Thoracic aorta (tissue), 2 donors: ENCODE results near the gene PFKFB3. TPM values are rescaled to one million over a fixed set of nuclear protein-coding genes. Genes with fewer than 3 reads are reported as not detected.

Source experiments
- ATAC-seq: fragments of 150-250 bp; one replicate; pipeline ENCODE4 v1.8.0; 2017; ENCODE audit warnings: low read depth; ENCODE audit not compliant: insufficient number of reproducible peaks, low FRiP score
- DNase-seq: peaks from one replicate; pipeline ENCODE4 v3.0.0-alpha.2; 2020; ENCODE audit warnings: low spot score
- H3K27ac ChIP-seq, 2 donors: fragments of 200-600 bp; sonication (generic); 1 replicate in 1 of 2; 2 replicates in 1 of 2; pipeline ENCODE4 v1.5.1; 2016; ENCODE audit warnings: mild to moderate bottlenecking in 2 of 2, moderate library complexity in 2 of 2
- H3K27me3 ChIP-seq: fragments of 200-600 bp; sonication (generic); replicated peaks from 2 replicates; pipeline ENCODE4 v1.6.0; 2016; ENCODE audit warnings: mild to moderate bottlenecking; ENCODE audit not compliant: insufficient read depth
- H3K36me3 ChIP-seq: fragments of 200-600 bp; sonication (generic); one replicate; pipeline ENCODE4 v1.5.1; 2016
- H3K4me1 ChIP-seq, 2 donors: fragments of 200-600 bp; sonication (generic); 1 replicate in 1 of 2; 2 replicates in 1 of 2; pipeline versions ENCODE4 v1.5.1 to v1.6.0; 2016; ENCODE audit warnings: low read depth in 2 of 2, mild to moderate bottlenecking in 1 of 2; ENCODE audit not compliant: control insufficient read depth in 1 of 2
- H3K4me3 ChIP-seq: fragments of 200-600 bp; sonication (generic); 2 replicates; pipeline ENCODE4 v1.5.1; 2016; ENCODE audit warnings: mild to moderate bottlenecking
- H3K9me3 ChIP-seq: fragments of 200-600 bp; sonication (generic); 2 replicates; pipeline ENCODE4 v1.5.1; 2016
- total RNA-seq, 2 donors: library from RNA; depleted of rRNA; stranded (reverse); fragments of >200 nt; gene quantifications; one replicate each; pipeline versions ENCODE4 v1.1.0 to v1.2.3, GENCODE V29; 2016
- TF ChIP-seq, protein P1 (sequence below): fragments of 200-600 bp; sonication (generic); IDR thresholded peaks from one replicate; pipeline ENCODE4 v1.5.1; 2019; ENCODE audit warnings: antibody characterized with exemption

The PFKFB3 gene
- total RNA-seq, 2 donors from 2014 or later, result 151 to 311 TPM

DNA sequence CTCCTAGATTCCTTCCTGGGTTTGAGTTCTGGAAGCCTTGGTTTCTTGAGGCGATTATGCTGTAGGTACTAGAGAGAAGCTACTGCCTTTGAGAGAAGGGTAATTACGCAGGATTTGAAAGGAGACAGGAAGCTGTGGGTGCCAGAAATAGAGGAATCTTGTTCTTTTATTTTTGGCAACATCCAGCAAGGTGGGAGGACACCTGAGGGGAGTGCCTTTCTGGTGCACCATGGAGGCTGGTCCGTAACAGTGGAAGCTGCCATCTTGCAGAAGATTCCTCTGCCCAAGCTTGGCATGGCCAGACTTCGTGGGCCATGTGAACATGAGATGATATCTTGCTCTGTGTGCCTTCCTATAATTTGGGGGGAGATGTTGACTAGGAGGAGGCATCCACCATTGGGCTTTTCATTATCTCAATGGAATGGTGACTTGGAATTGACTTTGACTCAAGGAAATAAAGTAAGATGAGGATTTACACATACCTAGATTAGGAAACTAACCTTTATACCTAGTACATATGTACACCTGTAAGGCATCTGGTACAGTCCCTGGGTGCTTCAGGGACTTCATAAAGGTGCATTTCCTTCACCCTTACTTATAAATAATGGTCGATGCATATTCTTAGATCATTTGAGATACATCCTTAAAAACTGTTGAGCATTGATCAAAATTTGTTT lies 98.2 kb downstream of the PFKFB3 start:
- Histone ChIP-seq H3K36me3 (no peaks in the 10 kb centered on the region), H3K4me3 (peak overlapping the region; percentile 43), H3K27ac (peak overlapping the region; percentile 43 to 81), H3K27me3 (no peaks in the 10 kb centered on the region), H3K9me3 (no peaks in the 10 kb centered on the region), H3K4me1 (peaks cover 40 to 62% of the 10 kb centered on the region in 2 donors)
- TF ChIP-seq, protein P1, sequence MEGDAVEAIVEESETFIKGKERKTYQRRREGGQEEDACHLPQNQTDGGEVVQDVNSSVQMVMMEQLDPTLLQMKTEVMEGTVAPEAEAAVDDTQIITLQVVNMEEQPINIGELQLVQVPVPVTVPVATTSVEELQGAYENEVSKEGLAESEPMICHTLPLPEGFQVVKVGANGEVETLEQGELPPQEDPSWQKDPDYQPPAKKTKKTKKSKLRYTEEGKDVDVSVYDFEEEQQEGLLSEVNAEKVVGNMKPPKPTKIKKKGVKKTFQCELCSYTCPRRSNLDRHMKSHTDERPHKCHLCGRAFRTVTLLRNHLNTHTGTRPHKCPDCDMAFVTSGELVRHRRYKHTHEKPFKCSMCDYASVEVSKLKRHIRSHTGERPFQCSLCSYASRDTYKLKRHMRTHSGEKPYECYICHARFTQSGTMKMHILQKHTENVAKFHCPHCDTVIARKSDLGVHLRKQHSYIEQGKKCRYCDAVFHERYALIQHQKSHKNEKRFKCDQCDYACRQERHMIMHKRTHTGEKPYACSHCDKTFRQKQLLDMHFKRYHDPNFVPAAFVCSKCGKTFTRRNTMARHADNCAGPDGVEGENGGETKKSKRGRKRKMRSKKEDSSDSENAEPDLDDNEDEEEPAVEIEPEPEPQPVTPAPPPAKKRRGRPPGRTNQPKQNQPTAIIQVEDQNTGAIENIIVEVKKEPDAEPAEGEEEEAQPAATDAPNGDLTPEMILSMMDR, result no peak
- ATAC-seq (no peak), DNase-seq (no peak)

DNA sequence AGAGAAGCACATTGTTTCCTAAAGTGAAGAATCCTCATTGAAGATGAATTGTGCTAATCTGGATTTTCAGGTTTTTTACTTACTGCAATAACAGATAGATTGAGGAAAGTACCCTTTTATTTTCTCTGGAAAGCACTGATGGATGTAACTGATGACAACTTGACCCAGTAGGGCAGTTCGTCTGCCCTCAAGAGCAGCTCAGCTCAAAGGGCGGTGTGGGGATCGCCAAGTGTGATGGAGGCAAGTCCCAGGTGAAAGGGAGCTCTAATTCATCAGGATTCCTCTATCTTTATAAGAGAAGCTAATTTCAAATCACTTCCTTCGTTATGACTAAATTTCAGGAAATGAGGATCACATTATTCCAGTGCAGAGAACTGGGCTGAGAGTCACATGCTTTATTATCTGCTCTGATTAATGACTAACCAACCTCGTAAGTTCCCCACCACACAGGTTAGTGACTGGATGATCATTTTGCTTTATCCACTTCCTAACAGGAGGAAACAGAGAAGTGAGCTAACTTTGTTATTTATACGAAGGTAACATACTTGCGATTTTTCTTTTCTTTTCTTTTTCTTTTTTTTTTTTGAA lies 98.8 kb downstream of the PFKFB3 start:
- TF ChIP-seq, protein P1, result no peak
- Histone ChIP-seq H3K9me3 (no peaks in the 10 kb centered on the region), H3K27me3 (no peaks in the 10 kb centered on the region), H3K4me3 (no peak overlapping the region), H3K27ac (no peak overlapping the region), H3K36me3 (no peaks in the 10 kb centered on the region), H3K4me1 (peaks cover 36 to 56% of the 10 kb centered on the region in 2 donors)
- DNase-seq (no peak), ATAC-seq (no peak)

Other genes with a start within 250 kb of the PFKFB3 start
- gene IL15RA, start 225.4 kb upstream of the PFKFB3 start, total RNA-seq, result 10 to 100 TPM; 34.4 to 44.1 TPM
- gene IL2RA, start 140.6 kb upstream of the PFKFB3 start, total RNA-seq, result 10 to 100 TPM; 21.0 to 48.2 TPM
- gene RBM17, start 113.9 kb upstream of the PFKFB3 start, total RNA-seq, result 10 to 100 TPM; 48.5 to 65.0 TPM